GM18520 (cell line): ENCODE results near the gene IL17RE.
"Not testable (repeated sequence)": the region's sequence is repeated elsewhere in the genome, so short reads cannot be mapped to it uniquely, and the experiment has no call there.

Experiments used
- ATAC-seq: cut with Tn5 transposase; IDR thresholded peaks from one replicate; pipeline ENCODE4 v1.9.1; 2021; ENCODE audit not compliant: unreplicated experiment

Gene IL17RE, protein sequence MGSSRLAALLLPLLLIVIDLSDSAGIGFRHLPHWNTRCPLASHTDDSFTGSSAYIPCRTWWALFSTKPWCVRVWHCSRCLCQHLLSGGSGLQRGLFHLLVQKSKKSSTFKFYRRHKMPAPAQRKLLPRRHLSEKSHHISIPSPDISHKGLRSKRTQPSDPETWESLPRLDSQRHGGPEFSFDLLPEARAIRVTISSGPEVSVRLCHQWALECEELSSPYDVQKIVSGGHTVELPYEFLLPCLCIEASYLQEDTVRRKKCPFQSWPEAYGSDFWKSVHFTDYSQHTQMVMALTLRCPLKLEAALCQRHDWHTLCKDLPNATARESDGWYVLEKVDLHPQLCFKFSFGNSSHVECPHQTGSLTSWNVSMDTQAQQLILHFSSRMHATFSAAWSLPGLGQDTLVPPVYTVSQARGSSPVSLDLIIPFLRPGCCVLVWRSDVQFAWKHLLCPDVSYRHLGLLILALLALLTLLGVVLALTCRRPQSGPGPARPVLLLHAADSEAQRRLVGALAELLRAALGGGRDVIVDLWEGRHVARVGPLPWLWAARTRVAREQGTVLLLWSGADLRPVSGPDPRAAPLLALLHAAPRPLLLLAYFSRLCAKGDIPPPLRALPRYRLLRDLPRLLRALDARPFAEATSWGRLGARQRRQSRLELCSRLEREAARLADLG

DNA sequence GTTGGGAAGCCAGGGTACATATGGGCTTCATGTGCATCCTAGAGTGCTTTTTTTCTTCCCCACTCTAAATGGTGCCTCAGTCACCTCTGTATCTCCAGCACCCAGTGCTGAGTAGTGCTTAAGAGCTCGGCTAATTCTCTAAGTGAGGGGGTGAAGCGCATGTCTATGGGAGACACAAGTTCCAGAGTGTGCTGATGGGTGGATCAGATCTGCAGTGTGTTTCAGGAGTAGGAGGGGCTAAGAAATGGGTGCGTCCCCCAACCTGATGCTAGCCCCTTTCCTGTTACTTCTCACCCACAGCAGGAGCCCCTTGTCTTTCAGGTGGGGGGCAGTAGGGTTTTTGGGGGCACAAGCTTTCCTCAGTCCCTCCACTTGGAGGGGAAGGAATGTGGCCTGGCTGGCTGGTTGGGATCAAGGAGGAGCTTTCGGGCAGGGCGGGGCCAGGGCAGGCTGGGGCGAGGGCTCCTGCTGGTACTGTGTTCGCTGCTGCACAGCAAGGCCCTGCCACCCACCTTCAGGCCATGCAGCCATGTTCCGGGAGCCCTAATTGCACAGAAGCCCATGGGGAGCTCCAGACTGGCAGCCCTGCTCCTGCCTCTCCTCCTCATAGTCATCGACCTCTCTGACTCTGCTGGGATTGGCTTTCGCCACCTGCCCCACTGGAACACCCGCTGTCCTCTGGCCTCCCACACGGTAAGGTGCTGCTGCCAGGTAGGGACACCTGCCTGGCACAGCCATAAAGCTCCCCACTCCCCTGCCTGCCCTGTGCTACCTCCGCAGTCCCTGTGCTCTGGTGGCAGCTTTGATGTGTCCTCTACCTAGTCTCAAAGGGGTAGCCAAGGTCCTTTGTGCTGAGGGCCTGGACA is at the start of gene IL17RE:
IL17RE (plus strand) TSS at position 477 of the 866 bp plus-strand sequence; CDS start at position 562, 85 bp downstream.
- ATAC-seq, result no peak

DNA sequence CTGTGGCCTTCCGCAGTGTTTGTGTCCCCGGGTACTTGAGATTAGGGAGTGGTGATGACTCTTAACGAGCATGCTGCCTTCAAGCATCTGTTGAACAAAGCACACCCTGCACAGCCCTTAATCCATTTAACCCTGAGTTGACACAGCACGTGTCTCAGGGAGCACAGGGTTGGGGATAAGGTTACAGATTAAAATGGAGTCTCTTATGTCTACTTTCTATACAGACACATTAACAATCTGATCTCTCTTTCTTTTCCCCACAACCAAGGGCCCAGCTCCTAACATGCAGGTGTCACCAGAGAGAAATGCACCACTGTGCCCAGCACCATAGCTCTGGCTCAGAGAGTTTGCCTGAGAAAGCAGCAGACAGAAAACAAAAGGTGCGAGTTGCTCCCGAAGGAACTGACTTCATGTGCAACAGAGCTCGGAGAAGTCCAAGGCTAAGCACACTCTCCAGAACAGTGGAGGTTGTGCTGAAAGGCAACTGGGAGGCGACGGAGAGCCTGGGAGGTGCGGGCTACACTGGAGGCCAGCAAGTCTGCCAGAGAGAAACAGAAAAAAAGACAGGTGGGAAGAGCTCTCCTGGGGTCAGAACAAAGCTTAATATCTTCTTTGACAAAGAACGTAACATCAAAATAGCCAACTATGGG is 48.2 kb upstream of the IL17RE start:
- not testable (repeated sequence) for ATAC-seq

DNA sequence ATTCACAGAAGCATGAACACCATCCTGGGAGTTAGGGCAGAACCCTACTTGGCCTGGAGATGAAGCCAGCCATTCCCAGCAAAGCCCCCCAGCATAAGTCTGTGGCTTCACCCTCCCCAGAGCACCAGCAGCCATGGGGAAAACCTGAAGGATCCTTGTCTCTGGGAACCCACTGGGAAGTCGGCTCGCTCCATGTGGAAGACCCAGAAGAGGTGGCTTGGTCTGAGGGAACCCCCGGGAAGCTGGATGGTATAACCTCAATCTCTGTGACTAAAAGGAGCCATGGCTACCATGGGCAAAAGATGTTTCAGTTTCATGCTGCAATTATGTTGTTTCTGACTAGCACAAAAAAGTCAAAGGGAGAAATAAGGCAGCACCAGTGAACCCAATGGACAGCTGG is 47.1 kb upstream of the IL17RE start:
- no peak for ATAC-seq

DNA sequence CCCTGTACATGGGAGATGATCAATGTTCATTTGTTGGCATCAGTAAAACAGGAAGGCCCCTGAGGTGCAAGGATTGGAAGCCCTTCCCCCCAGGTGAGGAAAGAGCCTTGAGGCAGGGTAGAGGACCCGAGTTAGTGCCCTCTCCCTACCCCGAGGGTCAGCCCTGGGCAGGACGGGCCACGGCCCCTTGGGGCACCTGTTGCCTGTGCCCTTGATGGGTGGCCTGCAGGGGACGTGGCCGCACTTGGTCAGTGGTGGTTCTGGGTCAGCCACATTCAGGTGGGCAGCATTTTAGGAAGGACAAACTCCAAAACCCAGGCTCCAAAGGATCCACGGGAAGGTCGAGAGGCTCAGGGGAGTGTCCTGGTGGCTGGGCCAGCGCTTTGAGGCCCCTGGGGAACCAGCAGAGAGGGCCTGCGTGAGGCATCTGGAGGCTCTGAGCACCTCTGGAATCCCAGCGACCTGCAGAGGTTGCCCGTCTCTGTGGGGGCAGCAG is 43.1 kb upstream of the IL17RE start:
- no peak for ATAC-seq

DNA sequence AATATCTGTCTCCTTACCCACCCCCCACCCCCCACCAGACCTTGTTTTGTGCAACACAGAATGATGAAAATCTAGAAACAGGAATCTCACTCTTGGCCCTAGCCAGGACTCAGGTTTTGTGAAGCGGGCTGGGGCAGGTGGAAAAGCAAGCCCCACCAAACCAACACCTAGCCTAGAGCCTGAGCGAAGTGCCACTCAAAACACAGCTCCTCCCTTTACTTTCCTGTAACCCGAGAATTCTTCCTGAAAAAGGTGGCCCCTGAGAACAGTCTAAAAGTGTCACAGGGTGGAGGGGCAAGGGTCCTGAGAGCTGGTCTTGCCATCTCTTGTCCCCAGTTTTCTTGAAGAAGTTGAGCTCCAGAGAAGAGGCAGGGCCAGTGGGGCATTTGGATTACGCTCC is 41.4 kb upstream of the IL17RE start:
- no peak for ATAC-seq

DNA sequence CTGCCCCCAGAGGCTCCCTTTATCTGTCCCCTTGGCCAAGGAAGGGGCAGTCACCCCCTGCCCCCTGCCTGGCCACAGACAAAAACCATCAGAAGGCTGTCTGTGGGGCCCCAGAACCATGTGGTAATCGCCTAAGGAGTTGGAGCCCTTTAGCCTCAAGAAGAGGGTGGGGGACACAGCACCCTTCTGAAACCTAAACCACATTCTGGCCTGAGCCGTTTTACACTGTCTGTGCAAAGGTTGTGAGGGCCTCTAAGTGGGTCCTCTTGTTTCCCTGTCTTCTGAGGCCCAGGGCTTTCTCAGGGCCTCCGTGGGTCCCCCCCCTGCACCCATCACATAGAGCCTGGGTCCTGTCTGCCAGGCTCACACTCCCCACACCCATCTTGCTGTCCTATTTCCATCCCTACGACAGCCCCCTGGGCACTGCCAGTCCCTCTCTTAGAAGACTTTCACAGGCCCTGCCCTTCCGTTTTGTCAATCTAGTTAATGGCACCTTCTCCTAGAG is 41.0 kb upstream of the IL17RE start:
- no peak for ATAC-seq

DNA sequence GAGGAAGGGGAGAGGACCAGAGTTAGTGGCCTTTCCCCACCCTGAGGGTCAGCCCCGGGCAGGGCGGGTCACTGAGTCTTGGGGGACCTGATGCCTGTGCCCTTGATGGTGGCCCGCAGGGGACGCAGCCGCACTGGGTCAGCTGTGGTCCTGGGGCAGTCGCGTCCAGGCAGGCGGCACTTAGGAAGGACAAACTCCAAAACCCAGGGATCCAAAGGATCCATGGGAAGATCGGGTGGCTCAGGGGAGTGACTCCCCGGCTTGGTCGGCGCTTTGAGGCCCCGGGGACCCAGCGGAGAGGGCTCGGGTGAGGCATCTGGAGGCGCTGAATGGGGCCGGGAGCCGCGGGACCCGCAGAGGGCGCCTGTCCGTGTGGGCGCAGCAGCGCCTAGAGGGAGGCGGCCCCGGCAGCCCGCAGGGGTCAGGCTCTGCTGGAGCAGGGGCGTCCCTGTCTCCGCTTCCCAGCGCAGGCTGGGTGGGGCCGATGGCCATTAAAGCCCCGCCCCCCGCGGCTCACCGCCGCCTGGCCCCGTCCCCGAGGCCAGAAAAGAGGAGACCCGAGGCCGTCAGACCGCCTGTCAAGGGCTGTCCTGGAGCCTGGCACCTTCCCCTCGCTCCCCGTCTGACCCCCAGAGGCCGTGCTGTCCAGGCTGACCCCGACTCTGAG is 40.1 kb upstream of the IL17RE start:
- no peak for ATAC-seq

DNA sequence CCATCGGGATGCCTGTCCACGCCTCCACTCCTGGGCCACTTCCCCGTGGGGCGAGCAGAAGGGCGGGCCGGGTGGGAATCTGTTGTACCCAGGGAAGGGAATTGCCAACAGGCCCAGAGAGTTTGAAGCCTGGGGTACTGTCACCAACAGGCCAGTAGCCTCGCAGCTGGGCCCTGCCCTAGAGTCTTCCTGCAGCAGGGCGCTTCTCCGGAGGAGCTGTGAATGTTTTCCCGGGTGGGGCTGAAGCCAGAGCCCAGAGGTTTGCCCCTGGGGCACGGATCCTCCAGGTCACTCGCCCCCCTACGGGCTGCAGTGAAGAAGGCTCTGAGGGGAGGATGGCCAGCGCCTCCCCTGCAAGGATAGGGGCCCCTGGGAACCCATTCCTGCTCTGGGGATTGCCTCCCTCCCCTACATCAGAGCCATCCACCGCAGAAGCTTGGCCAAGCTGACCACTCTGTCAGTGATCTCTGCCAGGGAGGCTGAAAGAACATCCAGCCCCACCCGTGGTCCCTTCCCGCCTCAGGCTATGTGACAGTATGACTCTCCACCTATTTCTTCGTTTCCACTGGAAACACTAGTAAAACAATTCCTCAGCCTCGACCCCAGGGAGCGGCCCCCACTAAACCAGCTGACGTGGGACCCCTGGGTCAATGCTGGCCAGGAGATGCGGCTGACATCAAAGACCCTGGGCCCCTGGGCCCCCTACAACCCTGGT is 39.4 kb upstream of the IL17RE start:
- ATAC-seq, result no peak

DNA sequence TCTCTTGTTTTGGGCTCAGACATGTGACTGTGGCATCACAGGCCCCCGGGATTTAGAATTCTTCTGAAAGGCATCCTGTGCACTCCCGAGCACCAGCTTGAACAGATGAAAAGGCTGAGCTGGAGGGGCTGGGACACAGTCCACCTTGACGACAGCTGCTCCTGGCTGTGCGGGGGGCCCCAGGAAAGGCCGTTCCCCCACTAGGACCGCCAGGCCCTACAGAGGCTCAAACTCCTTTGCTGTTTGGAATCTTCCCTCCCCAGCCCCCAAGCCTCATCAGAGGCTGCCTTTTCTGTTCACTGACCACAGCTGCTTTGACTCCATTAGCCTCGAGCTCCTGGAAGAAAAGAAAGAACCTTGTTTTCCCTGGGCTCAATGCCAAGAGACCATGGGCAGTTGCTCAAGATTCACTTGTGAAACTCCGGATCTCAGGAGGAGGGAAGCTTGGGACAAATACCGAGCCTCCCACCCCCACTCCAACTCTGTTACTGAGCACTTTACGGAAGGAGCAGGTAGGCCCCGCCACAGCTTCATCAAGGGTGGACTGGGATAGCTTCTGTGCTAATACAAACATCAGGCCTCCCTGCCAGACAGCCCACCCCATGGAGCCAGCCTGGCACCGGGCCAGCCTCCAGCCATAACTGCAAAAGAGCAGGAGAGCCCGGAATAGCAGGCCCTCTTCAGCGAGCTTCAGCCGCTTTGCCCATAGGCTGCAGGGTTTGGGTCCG is 38.3 kb upstream of the IL17RE start:
- no peak for ATAC-seq

DNA sequence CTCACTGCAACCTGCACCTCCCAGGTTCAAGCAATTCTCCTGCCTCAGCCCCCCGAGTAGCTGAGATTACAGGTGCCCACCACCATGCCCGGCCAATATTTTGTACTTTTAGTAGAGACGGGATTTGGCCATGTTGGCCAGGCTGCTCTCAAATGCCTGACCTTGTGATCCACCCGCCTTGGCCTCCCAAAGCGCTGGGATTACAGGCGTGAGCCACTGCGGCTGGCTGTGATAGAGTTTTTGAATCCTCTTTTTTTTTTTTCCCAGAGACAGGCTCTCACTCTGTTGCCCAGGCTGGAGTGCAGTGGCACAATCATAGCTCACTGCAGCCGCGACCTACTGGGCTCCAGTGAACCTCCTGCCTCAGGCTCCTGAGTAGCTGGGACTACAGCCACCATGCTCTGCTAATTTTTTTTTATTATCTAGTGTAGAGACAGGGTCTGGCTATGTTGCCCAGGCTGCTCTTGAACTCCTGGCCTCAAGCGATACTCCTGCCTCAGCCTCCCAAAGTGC is 37.5 kb upstream of the IL17RE start:
- ATAC-seq, result not testable (repeated sequence)

DNA sequence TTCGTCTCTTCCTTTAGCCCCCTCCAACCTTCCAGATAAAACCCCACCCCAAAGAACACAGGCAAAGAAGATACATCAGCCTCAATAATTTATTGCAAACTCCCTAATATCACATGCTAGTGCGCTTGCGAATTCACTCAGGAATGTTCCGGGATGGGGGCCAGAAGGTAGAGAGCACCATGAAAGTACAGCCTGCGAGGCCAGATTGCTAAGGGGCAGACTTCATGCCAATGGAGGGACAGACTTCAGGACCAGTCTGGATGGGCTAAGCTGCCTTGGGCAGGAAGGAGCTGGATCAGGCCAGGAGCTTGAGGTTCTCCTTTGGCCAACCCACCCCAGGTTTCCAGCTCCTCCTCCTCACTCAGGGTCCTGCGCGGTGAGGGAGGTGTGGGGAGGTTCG is 36.0 kb upstream of the IL17RE start:
- no peak for ATAC-seq

DNA sequence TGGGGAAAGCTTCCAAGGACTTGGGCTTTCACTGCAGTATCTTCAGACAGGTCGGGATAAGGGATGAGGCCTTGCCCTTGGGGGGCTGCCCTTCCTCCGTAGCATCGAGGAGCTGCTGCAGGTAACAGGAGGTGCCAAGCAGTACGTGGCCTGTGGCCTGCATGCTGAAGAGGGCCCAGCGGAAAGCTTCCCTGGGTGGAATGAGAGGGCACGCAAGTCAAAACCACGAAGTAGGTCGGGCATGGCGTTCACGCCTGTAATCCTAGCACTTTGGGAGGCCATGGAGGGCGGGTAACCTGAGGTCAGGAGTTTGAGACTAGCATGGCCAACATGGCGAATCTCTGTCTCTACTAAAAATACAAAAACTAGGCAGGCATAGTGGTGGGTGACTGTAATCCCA is 35.5 kb upstream of the IL17RE start:
- ATAC-seq, result no peak

DNA sequence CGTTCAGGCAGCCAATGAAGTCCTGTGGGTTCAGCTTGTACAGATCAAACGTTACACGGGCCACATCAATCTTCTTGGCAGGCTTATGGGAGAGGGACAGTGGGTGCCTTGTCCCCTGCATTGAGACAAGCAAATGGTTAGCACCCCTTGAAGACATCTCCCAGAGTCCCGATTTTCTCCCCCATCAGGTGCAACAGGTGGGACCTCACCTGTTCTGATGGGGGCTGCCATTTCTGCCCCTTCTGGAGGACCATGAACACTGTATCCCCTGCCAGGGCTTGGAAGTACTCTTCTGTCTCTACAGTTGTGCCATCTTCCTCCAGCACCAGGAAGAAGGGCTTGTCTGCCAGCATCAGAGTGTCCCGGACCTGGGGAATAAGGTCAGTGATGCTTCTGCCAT is 32.7 kb upstream of the IL17RE start:
- no peak for ATAC-seq

DNA sequence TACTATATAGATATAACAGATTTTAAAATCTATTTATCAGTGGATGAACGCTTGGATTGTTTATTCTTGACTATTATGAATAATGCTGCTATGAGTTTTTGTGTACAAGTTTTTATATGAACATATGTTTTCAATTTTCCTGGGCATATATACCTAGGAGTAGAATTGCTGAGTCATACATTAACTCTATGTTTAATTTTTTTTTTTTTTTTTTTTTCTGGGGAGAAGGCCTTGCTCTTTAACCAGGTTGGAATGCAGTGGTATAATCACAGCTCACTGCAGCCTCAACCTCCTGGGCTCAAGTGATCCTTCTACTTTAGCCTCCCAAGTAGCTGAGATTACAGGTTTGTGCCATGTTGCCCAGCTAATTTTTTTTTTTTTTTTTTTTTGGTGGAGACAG is 31.7 kb upstream of the IL17RE start:
- ATAC-seq, result no peak

DNA sequence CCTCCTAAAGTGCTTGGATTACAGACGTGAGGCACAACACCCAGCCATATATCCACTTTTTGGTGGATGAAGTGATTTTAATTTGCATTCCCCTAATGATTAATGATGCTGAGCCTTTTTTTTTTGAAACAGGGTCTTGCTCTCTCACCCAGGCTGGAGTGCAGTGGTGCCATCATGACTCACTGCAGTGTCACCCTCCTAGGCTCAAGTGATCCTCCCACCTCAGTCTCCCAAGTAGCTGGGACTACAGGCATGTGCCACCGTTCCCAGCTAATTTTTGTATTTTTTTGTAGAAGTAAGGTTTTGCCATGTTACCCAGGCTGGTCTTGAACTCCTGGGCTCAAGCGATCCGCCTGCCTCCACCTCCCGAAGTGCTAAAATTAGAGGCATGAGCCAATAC is 30.6 kb upstream of the IL17RE start:
- ATAC-seq, result not testable (repeated sequence)

DNA sequence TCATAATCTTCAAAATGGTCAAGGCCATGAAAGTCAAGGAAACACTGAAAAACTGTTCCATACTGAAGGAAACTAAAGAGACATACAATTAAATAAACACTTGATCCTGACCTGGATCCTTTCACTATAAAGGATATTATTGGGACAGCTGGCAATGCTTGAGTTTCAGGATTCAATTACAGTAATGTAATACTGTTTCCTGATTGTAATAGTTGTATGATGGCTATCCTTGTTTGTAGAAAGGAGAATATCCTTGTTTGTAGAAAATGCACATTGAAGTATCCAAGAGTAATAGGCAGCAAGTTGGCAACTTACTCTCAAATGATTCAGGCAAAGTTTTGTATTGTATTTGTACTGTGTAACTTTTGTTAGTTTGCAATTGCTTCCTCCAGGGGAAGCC is 27.2 kb upstream of the IL17RE start:
- ATAC-seq, result no peak

DNA sequence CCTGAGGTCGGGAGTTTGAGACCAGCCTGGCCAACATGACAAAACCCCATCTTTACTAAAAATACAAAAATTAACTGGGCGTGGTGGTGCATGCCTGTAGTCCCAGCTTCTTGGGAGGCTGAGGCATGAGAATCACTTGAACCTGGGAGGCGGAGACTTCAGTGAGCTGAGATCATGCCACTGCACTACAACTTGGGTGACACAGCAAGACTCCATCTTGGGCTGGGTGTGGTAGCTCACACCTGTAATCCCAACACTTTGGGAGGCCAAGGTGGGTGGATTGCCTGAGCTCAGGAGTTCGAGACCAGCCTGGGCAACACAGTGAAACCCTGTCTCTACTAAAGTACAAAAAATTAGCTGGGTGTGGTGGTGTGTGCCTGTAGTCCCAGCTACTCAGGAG is 26.4 kb upstream of the IL17RE start:
- ATAC-seq, result not testable (repeated sequence)

DNA sequence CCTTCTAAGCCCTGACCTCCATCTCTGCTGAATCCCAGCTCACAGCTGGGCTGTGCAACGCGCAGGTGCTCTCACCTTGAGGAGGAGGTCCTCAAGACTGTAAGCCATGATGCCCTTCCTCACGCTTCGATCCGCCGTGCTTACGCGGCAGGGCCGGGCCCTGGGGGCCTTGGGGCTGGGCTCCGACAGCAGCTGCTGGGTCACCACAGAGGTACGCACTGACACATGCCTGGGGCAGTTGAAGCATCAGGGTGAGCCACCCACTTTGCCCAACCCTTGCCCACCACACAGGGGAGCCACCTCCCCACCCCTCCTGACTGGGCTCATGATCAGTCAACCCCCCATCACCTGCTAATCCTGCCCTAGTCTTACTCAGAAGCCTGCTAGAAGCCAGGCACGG is 25.7 kb upstream of the IL17RE start:
- ATAC-seq, result no peak

DNA sequence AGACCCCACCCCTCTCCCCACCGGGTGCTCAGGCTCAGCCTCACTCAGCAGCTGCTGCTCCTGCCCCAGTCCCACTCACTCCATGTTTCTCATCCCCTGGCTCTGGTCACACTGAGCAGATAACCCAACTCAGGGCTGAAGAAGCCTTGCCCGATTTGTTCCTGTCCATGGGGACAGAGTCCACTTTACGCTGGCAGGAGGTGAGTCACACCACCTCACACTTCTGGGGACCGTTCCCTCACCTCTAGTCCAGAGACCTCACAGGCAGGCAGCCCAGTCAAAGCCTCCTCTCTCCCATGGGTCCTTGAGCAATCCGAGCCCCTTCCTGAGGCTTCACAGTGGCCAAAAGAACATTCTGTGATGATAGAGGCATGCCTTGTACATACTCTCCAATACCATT is 23.9 kb upstream of the IL17RE start:
- ATAC-seq, result no peak
